ENCODE results near the gene C2CD4D.

C2CD4D gene

GRCh38 chr1:151801310-151801820, 38.3 kb downstream of the C2CD4D start:
- ChIA-PET POLR2A (ENCODE audit: low non-redundant PET) (no interaction called here), CTCF (no interaction called here)
- no peak for TF ChIP-seq CTCF (conservative IDR thresholded peaks at IDR 0.05; ENCODE audit: low read depth)
- no peak overlapping the region for H3K27ac ChIP-seq
- no peak for DNase-seq (ENCODE audit: low spot score)

- POLR2A ChIA-PET (ENCODE audit: low non-redundant PET), result no interaction called here
- CTCF ChIA-PET, result no interaction called here
- H3K27ac ChIP-seq, result no peak overlapping the region
- no peak for DNase-seq (ENCODE audit: low spot score)
- no peak for TF ChIP-seq CTCF (conservative IDR thresholded peaks at IDR 0.05; ENCODE audit: low read depth)
These were observed 38.8 kb downstream of the C2CD4D start for GRCh38 chr1:151800830-151801229.

GRCh38 chr1:151799179-151800022, 40.2 kb downstream of the C2CD4D start:
- no peak for DNase-seq (ENCODE audit: low spot score)
- no peak overlapping the region for H3K27ac ChIP-seq
- ChIA-PET POLR2A (ENCODE audit: low non-redundant PET) (no interaction called here), CTCF (interaction anchor here (0.6 to 1.3 kb wide), 2 partner anchors 8 to 731 kb away, joined by 3 to 4 read pairs; no protein-coding TSS in a partner anchor)
- TF ChIP-seq CTCF (conservative IDR thresholded peaks at IDR 0.05; ENCODE audit: low read depth), result no peak

- POLR2A ChIA-PET (ENCODE audit: low non-redundant PET), result no interaction called here
These were observed 41.0 kb downstream of the C2CD4D start for GRCh38 chr1:151798571-151798970.

GRCh38 chr1:151790940-151791651, 48.5 kb downstream of the C2CD4D start:
- TF ChIP-seq CTCF (conservative IDR thresholded peaks at IDR 0.05; ENCODE audit: low read depth), result no peak
- DNase-seq (ENCODE audit: low spot score), result peak; percentile 33
- H3K27ac ChIP-seq, result peak overlapping the region; percentile 72
- ChIA-PET CTCF (interaction anchor here (0.8 to 1.1 kb wide), 3 partner anchors 13 to 84 kb away, joined by 3 to 5 read pairs (median 4); no protein-coding TSS in a partner anchor), POLR2A (ENCODE audit: low non-redundant PET) (no interaction called here)

More at GRCh38 chr1:151798571-151798970, 41.0 kb downstream of the C2CD4D start:
- no peak for DNase-seq (ENCODE audit: low spot score)
- no peak for TF ChIP-seq CTCF (conservative IDR thresholded peaks at IDR 0.05; ENCODE audit: low read depth)
- H3K27ac ChIP-seq, result no peak overlapping the region
- CTCF ChIA-PET, result interaction anchor here (0.6 to 1.3 kb wide), 2 partner anchors 8 to 730 kb away, joined by 3 to 4 read pairs; no protein-coding TSS in a partner anchor
